ENCODE data around the gene SLC5A10.

SLC5A10 gene

DNA sequence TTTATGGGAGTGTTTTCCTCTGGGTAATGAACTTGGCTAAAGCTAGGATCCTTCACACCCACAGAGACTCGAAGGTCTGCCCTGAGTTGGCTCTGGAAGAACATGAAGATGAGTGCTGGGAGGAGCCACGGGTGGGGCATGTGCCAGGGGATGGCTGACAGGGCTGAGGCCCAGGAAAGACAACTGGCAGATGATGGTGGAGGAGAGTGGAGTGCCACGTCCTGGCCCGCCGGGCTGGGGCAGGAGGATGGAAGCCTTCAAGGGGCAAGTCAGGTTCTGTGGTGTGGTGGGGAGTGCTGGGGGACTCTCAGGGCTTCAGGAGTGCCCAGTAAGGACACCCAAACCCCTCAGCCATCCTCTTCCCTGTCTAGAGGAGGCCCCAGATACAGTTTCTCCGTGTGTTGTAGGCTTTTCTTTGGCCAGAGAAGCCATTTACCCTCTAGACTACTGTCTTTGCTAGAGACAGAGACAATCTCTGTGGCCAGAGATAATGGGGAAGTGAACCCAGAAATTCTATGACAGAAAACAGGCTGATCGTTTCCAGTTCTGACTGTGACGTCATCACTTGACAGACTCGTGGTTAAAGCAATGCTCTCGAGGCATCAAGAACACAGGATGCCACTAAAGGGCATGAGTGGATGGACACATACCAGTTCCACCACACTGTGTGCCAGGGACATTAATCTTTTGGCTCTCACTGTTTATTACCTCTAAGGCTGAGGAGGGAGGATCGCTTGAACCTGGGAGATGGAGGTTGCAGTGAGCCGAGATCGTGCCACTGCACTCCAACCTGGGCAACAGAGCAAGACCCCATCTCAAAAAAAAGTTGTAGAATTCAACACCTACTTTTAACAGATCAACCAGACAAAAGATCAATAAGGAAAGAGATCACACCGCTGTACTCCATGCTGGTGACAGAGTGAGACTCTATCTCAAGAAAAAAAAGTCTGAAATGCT, 18.6 kb upstream of the SLC5A10 start:
- TF ChIP-seq, protein P1, sequence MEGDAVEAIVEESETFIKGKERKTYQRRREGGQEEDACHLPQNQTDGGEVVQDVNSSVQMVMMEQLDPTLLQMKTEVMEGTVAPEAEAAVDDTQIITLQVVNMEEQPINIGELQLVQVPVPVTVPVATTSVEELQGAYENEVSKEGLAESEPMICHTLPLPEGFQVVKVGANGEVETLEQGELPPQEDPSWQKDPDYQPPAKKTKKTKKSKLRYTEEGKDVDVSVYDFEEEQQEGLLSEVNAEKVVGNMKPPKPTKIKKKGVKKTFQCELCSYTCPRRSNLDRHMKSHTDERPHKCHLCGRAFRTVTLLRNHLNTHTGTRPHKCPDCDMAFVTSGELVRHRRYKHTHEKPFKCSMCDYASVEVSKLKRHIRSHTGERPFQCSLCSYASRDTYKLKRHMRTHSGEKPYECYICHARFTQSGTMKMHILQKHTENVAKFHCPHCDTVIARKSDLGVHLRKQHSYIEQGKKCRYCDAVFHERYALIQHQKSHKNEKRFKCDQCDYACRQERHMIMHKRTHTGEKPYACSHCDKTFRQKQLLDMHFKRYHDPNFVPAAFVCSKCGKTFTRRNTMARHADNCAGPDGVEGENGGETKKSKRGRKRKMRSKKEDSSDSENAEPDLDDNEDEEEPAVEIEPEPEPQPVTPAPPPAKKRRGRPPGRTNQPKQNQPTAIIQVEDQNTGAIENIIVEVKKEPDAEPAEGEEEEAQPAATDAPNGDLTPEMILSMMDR (conservative IDR thresholded peaks at IDR 0.05), result no peak
- no peak overlapping the region for H3K27ac ChIP-seq

DNA sequence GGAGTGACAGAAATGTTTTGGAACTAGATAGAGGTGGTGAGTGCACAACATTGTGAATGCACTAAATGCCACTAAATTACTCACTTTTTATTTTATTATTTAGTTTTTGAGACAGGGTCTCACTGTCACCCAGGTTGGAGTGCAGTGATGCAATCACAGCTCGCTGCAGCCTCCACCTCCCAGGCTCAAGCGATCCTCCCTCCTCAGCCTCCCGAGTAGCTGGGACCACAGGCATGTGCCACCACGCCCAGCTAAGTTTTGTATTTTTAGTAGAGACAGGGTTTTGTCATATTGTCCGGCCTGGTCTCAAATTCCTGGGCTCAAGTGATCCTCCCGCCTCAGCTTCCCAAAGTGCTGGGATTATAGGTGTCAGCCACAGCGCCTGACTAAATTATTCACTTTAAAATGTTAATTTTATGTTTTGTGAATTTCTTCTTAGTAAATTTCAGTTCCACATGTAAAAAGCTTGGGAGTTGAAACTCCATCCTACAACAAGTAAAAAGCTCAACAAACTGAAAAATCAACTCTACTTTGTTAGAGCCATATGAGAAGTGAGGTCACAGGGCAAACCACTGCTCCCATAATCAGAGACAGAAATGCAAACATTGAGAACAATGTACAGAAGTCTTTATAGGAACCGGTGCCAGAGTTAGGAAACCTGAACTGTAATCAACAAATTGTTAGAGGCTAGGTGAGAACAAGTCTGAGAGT, 13.8 kb upstream of the SLC5A10 start:
- no peak overlapping the region for H3K27ac ChIP-seq
- TF ChIP-seq, protein P1 (conservative IDR thresholded peaks at IDR 0.05), result no peak

DNA sequence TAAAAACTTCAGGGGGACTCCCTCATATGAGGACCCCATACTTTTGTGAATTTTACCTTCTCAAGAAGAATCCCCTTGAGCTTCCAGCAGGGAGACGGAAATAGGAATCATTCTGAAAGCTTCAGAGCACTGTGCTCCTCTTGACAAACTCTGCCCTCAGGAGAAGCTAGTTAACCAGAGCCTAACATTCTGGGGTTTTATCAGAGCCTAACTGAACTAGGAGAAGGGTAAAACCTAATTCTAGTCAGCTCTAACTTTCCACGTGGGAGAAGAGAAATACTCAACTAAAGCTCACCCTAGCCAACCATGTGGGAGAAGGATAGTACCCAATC, 13.3 kb upstream of the SLC5A10 start:
- no peak overlapping the region for H3K27ac ChIP-seq
- TF ChIP-seq, protein P1 (conservative IDR thresholded peaks at IDR 0.05), result no peak

DNA sequence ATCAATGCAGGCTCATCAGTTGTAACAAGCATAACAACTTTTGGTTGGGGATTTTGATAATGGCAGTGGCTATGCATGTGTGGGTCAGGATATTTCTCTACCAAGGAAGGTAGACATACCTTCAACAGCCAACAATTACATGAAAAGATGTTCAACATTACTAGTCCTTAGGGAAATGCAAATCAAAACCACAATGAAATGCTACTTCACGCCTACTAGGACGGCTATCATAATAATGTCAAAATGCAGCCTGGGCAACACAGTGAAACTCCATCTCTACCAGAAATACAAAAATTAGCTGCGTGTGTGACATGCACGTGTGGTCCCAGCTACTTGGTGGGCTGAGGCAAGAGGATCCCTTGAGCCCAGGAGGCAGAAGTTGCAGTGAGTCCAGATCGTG, 7.3 kb upstream of the SLC5A10 start:
- H3K27ac ChIP-seq, result no peak overlapping the region

DNA sequence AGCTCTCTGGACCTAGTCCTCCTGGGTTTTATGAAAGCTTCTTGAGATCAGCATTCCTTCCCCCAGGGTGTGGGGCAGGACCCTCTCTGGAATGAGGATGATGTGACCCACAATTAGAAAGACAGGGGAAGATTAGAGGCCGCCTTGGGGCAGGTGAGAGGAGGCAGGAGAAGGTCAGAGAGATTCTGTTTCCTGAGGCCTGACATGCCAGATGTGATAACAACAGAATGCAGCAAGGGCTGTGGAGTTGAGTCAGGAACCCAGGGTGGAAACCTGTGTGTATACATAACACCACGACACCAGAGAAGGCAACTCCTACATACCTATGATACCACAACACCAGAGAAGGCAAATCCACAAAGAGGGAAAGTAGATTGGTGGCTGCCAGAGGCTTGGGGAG, 5.4 kb upstream of the SLC5A10 start:
- TF ChIP-seq, protein P1 (conservative IDR thresholded peaks at IDR 0.05), result no peak
- no peak overlapping the region for H3K27ac ChIP-seq

More for the DNA sequence above, 7.3 kb upstream of the SLC5A10 start:
- TF ChIP-seq, protein P1 (conservative IDR thresholded peaks at IDR 0.05), result no peak

DNA sequence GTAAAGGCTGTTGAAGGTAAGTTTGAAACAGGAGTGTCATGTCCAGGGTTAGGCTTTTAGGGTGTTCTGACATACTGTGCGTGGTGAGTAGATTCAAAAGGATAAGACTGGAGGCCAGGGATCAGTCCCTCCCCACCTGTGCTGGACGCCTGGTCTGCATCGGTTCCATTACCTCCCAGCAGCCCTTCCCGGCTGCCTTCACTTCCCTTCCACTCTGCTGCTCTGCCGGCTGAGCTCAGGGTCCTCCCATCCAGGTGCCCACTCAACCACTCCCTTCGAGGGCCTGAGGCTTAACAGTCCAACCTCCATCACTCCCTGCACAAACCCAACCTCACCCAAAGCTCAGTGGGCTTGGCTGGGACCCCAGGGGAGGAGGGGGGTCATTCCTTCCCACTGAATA, 4.1 kb upstream of the SLC5A10 start:
- TF ChIP-seq, protein P1 (conservative IDR thresholded peaks at IDR 0.05), result no peak
- no peak overlapping the region for H3K27ac ChIP-seq

DNA sequence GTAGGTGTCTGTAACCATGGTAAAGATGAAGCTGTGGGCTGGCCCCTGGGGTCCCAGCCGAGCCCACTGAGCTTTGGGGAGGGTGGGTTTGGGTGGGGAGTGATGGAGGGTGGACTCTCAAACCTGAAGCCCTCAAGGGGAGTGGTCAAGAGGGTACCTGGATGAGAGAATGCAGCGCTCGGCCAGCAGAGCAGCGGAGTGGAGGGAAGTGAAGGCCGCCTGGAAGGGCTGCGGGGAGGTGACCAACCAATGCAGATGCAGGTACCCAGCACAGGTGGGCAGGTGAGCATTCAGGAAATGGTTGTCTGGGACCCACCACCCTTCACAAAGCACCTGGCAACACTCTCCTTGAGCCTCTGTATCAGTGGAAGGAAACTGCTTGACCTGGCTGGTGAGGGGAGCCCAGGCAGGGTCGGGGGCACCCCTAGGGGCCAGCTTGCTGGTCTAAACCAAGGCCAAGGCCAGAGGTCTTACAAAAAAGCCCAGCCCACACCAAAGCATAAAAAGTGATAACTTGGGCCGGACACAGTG, 3.4 kb upstream of the SLC5A10 start:
- TF ChIP-seq, protein P1 (conservative IDR thresholded peaks at IDR 0.05), result no peak

More for the DNA sequence above, 3.4 kb upstream of the SLC5A10 start:
- H3K27ac ChIP-seq, result no peak overlapping the region
